Measurements from ENCODE around the gene SERHL2.
"Not testable (repeated sequence)": the region's sequence is repeated elsewhere in the genome, so short reads cannot be mapped to it uniquely, and the experiment has no call there.

Gene SERHL2

GRCh38 chr22:42615092-42615859, 61.5 kb downstream of the SERHL2 start:
- peaks cover 23% of the 10 kb centered on the region for H3K36me3 Mint-ChIP-seq
- H3K4me1 Mint-ChIP-seq, result peaks cover 56% of the 10 kb centered on the region

GRCh38 chr22:42615860-42616175, 62.1 kb downstream of the SERHL2 start:
- DNase-seq, H3K27me3 Mint-ChIP-seq, H3K9me3 Mint-ChIP-seq, CTCF ChIA-PET: not testable (repeated sequence)
- Mint-ChIP-seq H3K27ac (peak overlapping the region; percentile 100), H3K4me3 (peak overlapping the region; percentile 94), H3K36me3 (peaks cover 22% of the 10 kb centered on the region), H3K4me1 (peaks cover 51% of the 10 kb centered on the region)

More at GRCh38 chr22:42615092-42615859, 61.5 kb downstream of the SERHL2 start:
- peak; percentile 92 for DNase-seq
- Mint-ChIP-seq H3K27ac (peak overlapping the region; percentile 100), H3K27me3 (peaks cover 4% of the 10 kb centered on the region), H3K9me3 (no peaks in the 10 kb centered on the region), H3K4me3 (peak overlapping the region; percentile 94)
- CTCF ChIA-PET, result no interaction called here

- Mint-ChIP-seq H3K9me3 (no peaks in the 10 kb centered on the region), H3K36me3 (peaks cover 16% of the 10 kb centered on the region), H3K27me3 (peaks cover 4% of the 10 kb centered on the region), H3K4me3 (no peak overlapping the region), H3K4me1 (peaks cover 42% of the 10 kb centered on the region), H3K27ac (peak overlapping the region; percentile 100)
- CTCF ChIA-PET, result interaction anchor here (1.2 kb wide), 1 partner anchor 9 kb away, joined by 3 read pairs; no protein-coding TSS in a partner anchor
- DNase-seq, result no peak
Measured at GRCh38 chr22:42617155-42617983, 63.6 kb downstream of the SERHL2 start.

- Mint-ChIP-seq H3K27ac (no peak overlapping the region), H3K4me1 (peaks cover 26% of the 10 kb centered on the region), H3K36me3 (peaks cover 6% of the 10 kb centered on the region), H3K4me3 (no peak overlapping the region), H3K27me3 (peaks cover 4% of the 10 kb centered on the region), H3K9me3 (no peaks in the 10 kb centered on the region)
- DNase-seq, result no peak
- CTCF ChIA-PET, result no interaction called here
Measured at GRCh38 chr22:42619261-42620063, 65.7 kb downstream of the SERHL2 start.

- H3K4me1 Mint-ChIP-seq, result peaks cover 25% of the 10 kb centered on the region
- H3K4me3 Mint-ChIP-seq, result no peak overlapping the region
- no peak overlapping the region for H3K27ac Mint-ChIP-seq
- H3K27me3 Mint-ChIP-seq, result no peaks in the 10 kb centered on the region
- CTCF ChIA-PET, result interaction anchor here (1.3 kb wide), 1 partner anchor 472 kb away, joined by 3 read pairs; no protein-coding TSS in a partner anchor
- H3K9me3 Mint-ChIP-seq, result no peaks in the 10 kb centered on the region
- peaks cover 6% of the 10 kb centered on the region for H3K36me3 Mint-ChIP-seq
- no peak for DNase-seq
Measured at GRCh38 chr22:42620084-42620483, 66.3 kb downstream of the SERHL2 start.

- H3K9me3 Mint-ChIP-seq, result no peaks in the 10 kb centered on the region
- CTCF ChIA-PET, result interaction anchor here (0.5 to 2.2 kb wide), 10 partner anchors 15 to 471 kb away, joined by 3 to 10 read pairs (median 4); partner anchors contain the start of gene ATP5MGL
- no peak overlapping the region for H3K4me3 Mint-ChIP-seq
- H3K36me3 Mint-ChIP-seq, result peaks cover 9% of the 10 kb centered on the region
- DNase-seq, result peak; percentile 71
- H3K27me3 Mint-ChIP-seq, result no peaks in the 10 kb centered on the region
- peaks cover 14% of the 10 kb centered on the region for H3K4me1 Mint-ChIP-seq
- H3K27ac Mint-ChIP-seq, result no peak overlapping the region
Measured at GRCh38 chr22:42621505-42622002, 67.8 kb downstream of the SERHL2 start.

GRCh38 chr22:42622061-42622710, 68.4 kb downstream of the SERHL2 start:
- Mint-ChIP-seq H3K27me3 (no peaks in the 10 kb centered on the region), H3K36me3 (peaks cover 10% of the 10 kb centered on the region), H3K27ac (peak overlapping the region; percentile 37), H3K4me3 (no peak overlapping the region), H3K9me3 (no peaks in the 10 kb centered on the region), H3K4me1 (peaks cover 10% of the 10 kb centered on the region)
- no peak for DNase-seq
- CTCF ChIA-PET, result interaction anchor here (0.9 to 2.2 kb wide), 7 partner anchors 15 to 562 kb away, joined by 3 to 10 read pairs (median 3); partner anchors contain the start of gene ATP5MGL

GRCh38 chr22:42623301-42623751, 69.6 kb downstream of the SERHL2 start:
- DNase-seq, result no peak
- no peaks in the 10 kb centered on the region for H3K9me3 Mint-ChIP-seq
- H3K4me1 Mint-ChIP-seq, result peaks cover 3% of the 10 kb centered on the region
- peaks cover 13% of the 10 kb centered on the region for H3K36me3 Mint-ChIP-seq
- H3K27ac Mint-ChIP-seq, result no peak overlapping the region
- no peaks in the 10 kb centered on the region for H3K27me3 Mint-ChIP-seq
- H3K4me3 Mint-ChIP-seq, result no peak overlapping the region
- CTCF ChIA-PET, result interaction anchor here (1.2 to 1.6 kb wide), 2 partner anchors 16 to 244 kb away, joined by 3 read pairs; no protein-coding TSS in a partner anchor

Data from activated naive CD4-positive, alpha-beta T cell treated with anti-CD3 and anti-CD28 coated beads, Interleukin-2, amount 10 ng/mL, durations not matched to agents 7 days and 5 days (primary cell).